ENCODE data around the gene ANKRD28.
"Not testable (repeated sequence)": the region's sequence is repeated elsewhere in the genome, so short reads cannot be mapped to it uniquely, and the experiment has no call there.

The ANKRD28 gene

GRCh38 chr3:15774931-15775560 is 22.7 kb downstream of the ANKRD28 start:
- not testable (repeated sequence) for DNase-seq (ENCODE audit: low read depth in 2 of 2, low spot score in 1 of 2)

- no peak for DNase-seq (ENCODE audit: low read depth in 2 of 2, low spot score in 1 of 2)
These were observed 26.3 kb downstream of the ANKRD28 start for GRCh38 chr3:15771444-15771843.

GRCh38 chr3:15769256-15769915 is 28.4 kb downstream of the ANKRD28 start:
- DNase-seq (ENCODE audit: low read depth in 2 of 2, low spot score in 1 of 2) = no peak

- no peak for DNase-seq (ENCODE audit: low read depth in 2 of 2, low spot score in 1 of 2)
These were observed 29.1 kb downstream of the ANKRD28 start for GRCh38 chr3:15768421-15769255.

GRCh38 chr3:15766406-15766805 is 31.4 kb downstream of the ANKRD28 start:
- no peak for DNase-seq (ENCODE audit: low read depth in 2 of 2, low spot score in 1 of 2)

- DNase-seq (ENCODE audit: low read depth in 2 of 2, low spot score in 1 of 2) = no peak
These were observed 39.5 kb downstream of the ANKRD28 start for GRCh38 chr3:15758295-15758694.

GRCh38 chr3:15757824-15758223 is 40.0 kb downstream of the ANKRD28 start:
- DNase-seq (ENCODE audit: low read depth in 2 of 2, low spot score in 1 of 2) = no peak

GRCh38 chr3:15756505-15756904 is 41.3 kb downstream of the ANKRD28 start:
- no peak for DNase-seq (ENCODE audit: low read depth in 2 of 2, low spot score in 1 of 2)

GRCh38 chr3:15755780-15756179 is 42.0 kb downstream of the ANKRD28 start:
- DNase-seq (ENCODE audit: low read depth in 2 of 2, low spot score in 1 of 2) = no peak

- DNase-seq (ENCODE audit: low read depth in 2 of 2, low spot score in 1 of 2) = no peak
These were observed 42.6 kb downstream of the ANKRD28 start for GRCh38 chr3:15755181-15755580.

GRCh38 chr3:15754047-15754446 is 43.7 kb downstream of the ANKRD28 start:
- no peak for DNase-seq (ENCODE audit: low read depth in 2 of 2, low spot score in 1 of 2)

GRCh38 chr3:15753056-15753710 is 44.6 kb downstream of the ANKRD28 start:
- no peak for DNase-seq (ENCODE audit: low read depth in 2 of 2, low spot score in 1 of 2)

- DNase-seq (ENCODE audit: low read depth in 2 of 2, low spot score in 1 of 2) = no peak
These were observed 46.9 kb downstream of the ANKRD28 start for GRCh38 chr3:15750879-15751278.

- DNase-seq (ENCODE audit: low read depth in 2 of 2, low spot score in 1 of 2) = no peak
These were observed 47.6 kb downstream of the ANKRD28 start for GRCh38 chr3:15750143-15750542.

- DNase-seq (ENCODE audit: low read depth in 2 of 2, low spot score in 1 of 2) = not testable (repeated sequence)
These were observed 51.9 kb downstream of the ANKRD28 start for GRCh38 chr3:15745896-15746295.

- DNase-seq (ENCODE audit: low read depth in 2 of 2, low spot score in 1 of 2) = no peak
These were observed 53.6 kb downstream of the ANKRD28 start for GRCh38 chr3:15744176-15744575.

- no peak for DNase-seq (ENCODE audit: low read depth in 2 of 2, low spot score in 1 of 2)
These were observed 54.2 kb downstream of the ANKRD28 start for GRCh38 chr3:15743587-15744009.

- DNase-seq (ENCODE audit: low read depth in 2 of 2, low spot score in 1 of 2) = not testable (repeated sequence)
These were observed 55.5 kb downstream of the ANKRD28 start for GRCh38 chr3:15742236-15742635.

GRCh38 chr3:15738616-15739005 is 59.2 kb downstream of the ANKRD28 start:
- not testable (repeated sequence) for DNase-seq (ENCODE audit: low read depth in 2 of 2, low spot score in 1 of 2)

GRCh38 chr3:15731024-15731423 is 66.8 kb downstream of the ANKRD28 start:
- DNase-seq (ENCODE audit: low read depth in 2 of 2, low spot score in 1 of 2) = no peak

- DNase-seq (ENCODE audit: low read depth in 2 of 2, low spot score in 1 of 2) = no peak
These were observed 69.0 kb downstream of the ANKRD28 start for GRCh38 chr3:15728766-15729165.

All from stimulated activated CD8-positive, alpha-beta memory T cell treated with anti-CD3 and anti-CD28 coated beads, Interleukin-4, amount 100 ng/mL, for 1 hour (primary cell).